ENCODE results near the gene MPP3.

Gene MPP3

GRCh38 chr17:43778337-43779144 lies 54.4 kb downstream of the MPP3 start, which contains the start of gene DUSP3:
TSS of gene DUSP3 (minus strand) at chr17:43778977. CDS start at chr17:43778924, 53 bp downstream.
- peak within 1 kb of the TSS; percentile 59 for H3K27ac ChIP-seq
- no peaks in the 10 kb centered on the region for H3K36me3 ChIP-seq
- H3K27me3 ChIP-seq = peaks cover 25% of the 10 kb centered on the region
- H3K4me1 ChIP-seq (ENCODE audit: control insufficient read depth in 1 of 2, insufficient read depth in 1 of 2, low read depth in 1 of 2, low read length in 1 of 2) = peaks cover 24 to 38% of the 10 kb centered on the region in 2 experiments
- H3K4me3 ChIP-seq (ENCODE audit: low read depth in 1 of 2, low read length in 1 of 2) = peak within 1 kb of the TSS; percentile 80 to 93
- H3K9me3 ChIP-seq = no peaks in the 10 kb centered on the region
- TF ChIP-seq CTCF (IDR thresholded peaks at IDR 0.05) = no peak

- TF ChIP-seq CTCF (IDR thresholded peaks at IDR 0.05) = no peak
- Histone ChIP-seq H3K36me3 (no peaks in the 10 kb centered on the region), H3K4me3 (ENCODE audit: low read depth in 1 of 2, low read length in 1 of 2) (no peak overlapping the region), H3K27ac (no peak overlapping the region), H3K9me3 (no peaks in the 10 kb centered on the region), H3K27me3 (peaks cover 6% of the 10 kb centered on the region), H3K4me1 (ENCODE audit: control insufficient read depth in 1 of 2, insufficient read depth in 1 of 2, low read depth in 1 of 2, low read length in 1 of 2) (peaks cover 34 to 51% of the 10 kb centered on the region in 2 experiments)
Measured at GRCh38 chr17:43774304-43775250, 58.4 kb downstream of the MPP3 start.

GRCh38 chr17:43772877-43773648 lies 59.9 kb downstream of the MPP3 start:
- H3K27me3 ChIP-seq = no peaks in the 10 kb centered on the region
- H3K4me3 ChIP-seq (ENCODE audit: low read depth in 1 of 2, low read length in 1 of 2) = peak overlapping the region; percentile 4 to 20
- TF ChIP-seq CTCF (IDR thresholded peaks at IDR 0.05) = no peak
- no peaks in the 10 kb centered on the region for H3K36me3 ChIP-seq
- H3K9me3 ChIP-seq = no peaks in the 10 kb centered on the region
- peaks cover 30 to 51% of the 10 kb centered on the region in 2 experiments for H3K4me1 ChIP-seq (ENCODE audit: control insufficient read depth in 1 of 2, insufficient read depth in 1 of 2, low read depth in 1 of 2, low read length in 1 of 2)
- peak overlapping the region; percentile 80 for H3K27ac ChIP-seq

- Histone ChIP-seq H3K9me3 (no peaks in the 10 kb centered on the region), H3K27me3 (no peaks in the 10 kb centered on the region), H3K4me3 (ENCODE audit: low read depth in 1 of 2, low read length in 1 of 2) (no peak overlapping the region), H3K27ac (no peak overlapping the region), H3K36me3 (no peaks in the 10 kb centered on the region), H3K4me1 (ENCODE audit: control insufficient read depth in 1 of 2, insufficient read depth in 1 of 2, low read depth in 1 of 2, low read length in 1 of 2) (peaks cover 29 to 48% of the 10 kb centered on the region in 2 experiments)
- no peak for TF ChIP-seq CTCF (IDR thresholded peaks at IDR 0.05)
Measured at GRCh38 chr17:43771463-43771862, 61.5 kb downstream of the MPP3 start.

GRCh38 chr17:43770957-43771356 lies 62.0 kb downstream of the MPP3 start:
- no peaks in the 10 kb centered on the region for H3K27me3 ChIP-seq
- no peak overlapping the region for H3K27ac ChIP-seq
- no peak for TF ChIP-seq CTCF (IDR thresholded peaks at IDR 0.05)
- no peak overlapping the region for H3K4me3 ChIP-seq (ENCODE audit: low read depth in 1 of 2, low read length in 1 of 2)
- H3K36me3 ChIP-seq = no peaks in the 10 kb centered on the region
- H3K4me1 ChIP-seq (ENCODE audit: control insufficient read depth in 1 of 2, insufficient read depth in 1 of 2, low read depth in 1 of 2, low read length in 1 of 2) = peaks cover 29 to 48% of the 10 kb centered on the region in 2 experiments
- no peaks in the 10 kb centered on the region for H3K9me3 ChIP-seq
